Astrocyte of the spinal cord (primary cell): Measurements from ENCODE around the gene CFAP299.

ENCODE experiments used
- DNase-seq: peaks from one replicate; pipeline ENCODE4 v3.0.0; 2011; ENCODE audit warnings: low read depth, low spot score
- H3K4me3 ChIP-seq: 2 replicates; pipeline ENCODE4 v1.5.1; 2011; ENCODE audit warnings: low read depth, mild to moderate bottlenecking, low read length, moderate library complexity
- in situ Hi-C: cut with HindIII; loops from 2 replicates; pipeline ENCODE4 v1.10.0; 2017; ENCODE audit warnings: low sequenced_read_pairs
- TF ChIP-seq, protein P1 (sequence below): IDR thresholded peaks from 2 replicates; pipeline ENCODE4 v1.5.1; 2012; ENCODE audit warnings: low read depth, mild to moderate bottlenecking, low read length, inconsistent platforms

Gene CFAP299

DNA sequence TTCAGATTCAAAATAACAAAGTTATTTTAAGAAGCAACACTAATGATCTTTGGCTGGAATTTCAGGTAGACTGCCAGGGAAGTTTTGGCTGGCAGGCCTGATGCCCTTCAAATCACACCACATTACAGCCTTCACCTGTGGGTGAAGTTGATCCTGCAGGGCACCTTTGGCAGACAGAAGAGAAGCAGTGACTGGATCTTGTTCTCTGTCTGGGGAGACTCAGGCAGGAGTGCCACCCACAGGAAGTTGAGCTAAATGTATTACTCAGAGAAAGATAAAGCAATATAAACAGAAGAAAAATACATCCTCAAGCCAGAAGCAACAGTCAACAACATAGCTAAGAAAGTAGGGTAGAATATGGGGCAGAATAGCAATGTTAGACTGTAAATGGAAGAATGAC is 12.8 kb upstream of the CFAP299 start:
- in situ Hi-C loops = no loop called here
- H3K4me3 ChIP-seq = no peak overlapping the region
- peak; percentile 59 for DNase-seq
- TF ChIP-seq, protein P1, sequence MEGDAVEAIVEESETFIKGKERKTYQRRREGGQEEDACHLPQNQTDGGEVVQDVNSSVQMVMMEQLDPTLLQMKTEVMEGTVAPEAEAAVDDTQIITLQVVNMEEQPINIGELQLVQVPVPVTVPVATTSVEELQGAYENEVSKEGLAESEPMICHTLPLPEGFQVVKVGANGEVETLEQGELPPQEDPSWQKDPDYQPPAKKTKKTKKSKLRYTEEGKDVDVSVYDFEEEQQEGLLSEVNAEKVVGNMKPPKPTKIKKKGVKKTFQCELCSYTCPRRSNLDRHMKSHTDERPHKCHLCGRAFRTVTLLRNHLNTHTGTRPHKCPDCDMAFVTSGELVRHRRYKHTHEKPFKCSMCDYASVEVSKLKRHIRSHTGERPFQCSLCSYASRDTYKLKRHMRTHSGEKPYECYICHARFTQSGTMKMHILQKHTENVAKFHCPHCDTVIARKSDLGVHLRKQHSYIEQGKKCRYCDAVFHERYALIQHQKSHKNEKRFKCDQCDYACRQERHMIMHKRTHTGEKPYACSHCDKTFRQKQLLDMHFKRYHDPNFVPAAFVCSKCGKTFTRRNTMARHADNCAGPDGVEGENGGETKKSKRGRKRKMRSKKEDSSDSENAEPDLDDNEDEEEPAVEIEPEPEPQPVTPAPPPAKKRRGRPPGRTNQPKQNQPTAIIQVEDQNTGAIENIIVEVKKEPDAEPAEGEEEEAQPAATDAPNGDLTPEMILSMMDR = peak; percentile 54

DNA sequence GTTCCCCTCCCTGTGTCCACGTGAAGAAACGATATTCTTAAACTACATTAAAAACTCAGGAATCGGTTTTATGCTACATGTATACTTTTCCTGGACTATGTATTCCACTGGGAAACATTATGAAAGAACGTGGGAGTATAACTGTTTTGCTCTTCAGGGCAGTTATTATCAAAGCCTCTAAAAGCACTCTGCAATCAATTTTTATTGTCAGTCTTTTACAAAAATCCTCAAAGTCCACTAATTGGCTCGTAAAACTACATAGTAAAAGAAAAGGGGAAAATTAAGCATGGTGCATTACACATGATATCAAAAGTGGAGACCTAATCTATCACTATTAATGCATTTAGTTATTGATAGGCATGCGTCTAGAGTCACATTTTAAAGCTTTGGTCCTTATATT is 11.4 kb upstream of the CFAP299 start:
- in situ Hi-C loops = no loop called here
- no peak overlapping the region for H3K4me3 ChIP-seq
- no peak for DNase-seq
- TF ChIP-seq, protein P1 = no peak

DNA sequence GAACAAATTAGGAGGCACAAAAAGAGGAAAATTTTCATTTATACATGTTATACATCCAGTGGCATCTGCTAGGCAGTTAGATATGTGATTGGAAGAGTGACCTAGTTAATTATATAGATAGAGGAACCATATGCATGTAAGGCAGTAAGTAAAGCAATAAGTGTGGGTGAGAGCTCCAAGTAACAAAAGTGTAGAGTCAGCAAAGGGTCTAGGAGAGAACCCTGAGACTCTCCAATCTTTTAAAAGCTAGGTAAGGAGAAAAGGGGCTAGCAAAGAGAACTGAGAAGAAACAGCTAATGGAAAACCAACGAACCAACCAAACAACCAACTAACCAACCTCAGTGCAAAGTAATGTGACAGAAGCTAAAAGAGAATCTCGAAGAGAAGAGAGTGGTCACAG is 3.8 kb upstream of the CFAP299 start:
- DNase-seq = no peak
- no peak overlapping the region for H3K4me3 ChIP-seq
- TF ChIP-seq, protein P1 = no peak
- in situ Hi-C loops = no loop called here

DNA sequence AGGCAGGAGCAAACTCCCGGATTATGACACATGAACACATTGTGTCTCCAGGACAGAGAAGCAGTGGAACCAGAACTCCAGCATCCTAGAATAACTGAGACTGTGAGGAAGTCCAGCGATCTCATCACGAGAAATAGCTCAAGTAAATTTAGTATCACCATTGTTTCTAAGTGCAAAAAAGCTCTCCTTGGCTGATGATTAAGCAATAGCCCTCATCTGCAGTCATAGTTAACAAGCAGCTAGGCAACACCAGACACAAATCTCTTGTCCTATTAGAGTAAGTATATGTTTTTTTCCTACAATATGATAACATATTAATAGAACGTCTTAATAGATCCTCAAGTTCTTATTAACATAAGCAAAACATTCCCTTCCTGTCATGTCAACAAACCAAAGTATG is 2.4 kb upstream of the CFAP299 start:
- DNase-seq = no peak
- H3K4me3 ChIP-seq = no peak overlapping the region
- in situ Hi-C loops = no loop called here
- TF ChIP-seq, protein P1 = no peak

DNA sequence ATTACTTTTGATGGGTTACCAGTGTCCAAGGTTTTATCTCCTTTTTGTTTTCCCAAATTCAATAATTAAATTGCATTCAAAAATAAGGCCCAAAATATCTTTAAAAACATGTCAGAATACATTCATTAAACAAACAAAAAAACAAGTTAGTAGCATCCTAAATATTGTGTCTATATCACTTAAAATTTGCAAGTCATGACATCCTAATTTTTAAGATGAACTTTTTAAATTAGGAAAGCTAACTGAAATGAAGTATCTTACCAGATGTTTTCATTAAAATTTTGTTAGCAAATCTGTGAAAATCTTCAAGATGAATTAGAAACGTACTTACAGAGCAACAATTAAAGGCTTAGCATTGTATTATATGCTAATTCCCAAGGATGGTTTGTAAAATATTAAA is 962 bp upstream of the CFAP299 start:
- TF ChIP-seq, protein P1 = no peak
- H3K4me3 ChIP-seq = no peak overlapping the region
- no peak for DNase-seq
- in situ Hi-C loops = no loop called here

DNA sequence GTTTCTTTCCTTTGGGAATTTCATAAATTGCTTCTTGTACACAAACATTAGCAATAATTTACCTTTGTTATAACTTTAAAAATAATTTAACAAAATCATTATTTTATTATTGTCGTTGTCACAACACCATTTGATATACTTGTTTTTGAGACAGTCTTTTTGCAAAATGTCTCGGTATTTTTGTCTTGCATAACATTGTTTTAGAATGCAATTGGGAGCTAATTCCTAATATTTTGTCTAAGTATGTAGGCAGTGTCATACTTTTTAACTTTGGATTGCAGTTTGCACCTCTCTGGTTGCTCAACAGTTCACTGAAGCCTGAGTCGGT is 340 bp upstream of the CFAP299 start:
- DNase-seq = no peak
- H3K4me3 ChIP-seq = peak overlapping the region; percentile 77
- TF ChIP-seq, protein P1 = no peak
- in situ Hi-C loops = no loop called here

DNA sequence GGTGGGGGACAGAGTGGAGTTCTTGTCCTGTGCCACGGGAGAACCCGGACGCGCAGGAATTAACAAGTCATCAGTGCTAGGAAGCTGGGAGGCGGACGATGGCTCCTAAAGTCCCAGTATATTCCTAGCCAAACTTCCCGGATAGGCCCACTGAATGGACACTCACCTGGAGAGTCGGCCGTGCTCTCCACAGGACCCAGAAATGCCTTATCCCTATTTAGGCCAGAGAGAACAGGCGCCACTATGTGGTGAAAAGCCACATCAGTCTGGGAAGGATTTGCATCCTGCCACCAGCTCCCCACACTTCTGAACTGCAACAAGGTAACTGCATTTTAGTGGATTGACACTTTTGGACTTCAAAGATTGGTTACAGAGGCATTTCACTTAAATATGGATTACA is 1.1 kb downstream of the CFAP299 start:
- TF ChIP-seq, protein P1 = peak; percentile 63
- peak overlapping the region; percentile 77 for H3K4me3 ChIP-seq

More for the DNA sequence above, 1.1 kb downstream of the CFAP299 start:
- peak; percentile 47 for DNase-seq
- in situ Hi-C loops = no loop called here
